Fibroblast of the conjunctiva (primary cell): ENCODE measurements around the gene ZMAT5.
"Not testable (repeated sequence)": the region's sequence is repeated elsewhere in the genome, so short reads cannot be mapped to it uniquely, and the experiment has no call there.

Experiments
- DNase-seq: peaks from one replicate; pipeline ENCODE4 v3.0.0-alpha.2; 2010; ENCODE audit warnings: low read depth

Gene ZMAT5

DNA sequence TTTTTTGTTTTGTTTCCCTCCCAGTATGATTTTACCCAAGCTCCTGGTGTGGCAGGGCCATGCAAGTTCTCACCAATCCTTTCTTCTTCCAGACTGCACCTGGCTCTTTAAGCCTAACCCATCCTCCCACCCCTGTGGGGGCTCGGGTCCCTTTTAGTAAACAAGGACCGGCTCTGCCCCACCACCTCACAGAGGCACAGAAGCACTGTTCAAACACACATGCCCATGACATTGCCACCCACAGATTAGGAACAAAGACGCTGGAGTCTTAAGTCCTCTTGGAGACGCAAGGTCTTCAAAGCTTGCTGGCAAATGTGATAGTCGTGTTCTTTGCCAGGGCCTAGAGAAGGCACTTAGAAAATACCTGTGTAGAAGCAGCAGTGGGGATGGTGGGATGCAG lies 19.2 kb upstream of the ZMAT5 start:
- DNase-seq: no peak

DNA sequence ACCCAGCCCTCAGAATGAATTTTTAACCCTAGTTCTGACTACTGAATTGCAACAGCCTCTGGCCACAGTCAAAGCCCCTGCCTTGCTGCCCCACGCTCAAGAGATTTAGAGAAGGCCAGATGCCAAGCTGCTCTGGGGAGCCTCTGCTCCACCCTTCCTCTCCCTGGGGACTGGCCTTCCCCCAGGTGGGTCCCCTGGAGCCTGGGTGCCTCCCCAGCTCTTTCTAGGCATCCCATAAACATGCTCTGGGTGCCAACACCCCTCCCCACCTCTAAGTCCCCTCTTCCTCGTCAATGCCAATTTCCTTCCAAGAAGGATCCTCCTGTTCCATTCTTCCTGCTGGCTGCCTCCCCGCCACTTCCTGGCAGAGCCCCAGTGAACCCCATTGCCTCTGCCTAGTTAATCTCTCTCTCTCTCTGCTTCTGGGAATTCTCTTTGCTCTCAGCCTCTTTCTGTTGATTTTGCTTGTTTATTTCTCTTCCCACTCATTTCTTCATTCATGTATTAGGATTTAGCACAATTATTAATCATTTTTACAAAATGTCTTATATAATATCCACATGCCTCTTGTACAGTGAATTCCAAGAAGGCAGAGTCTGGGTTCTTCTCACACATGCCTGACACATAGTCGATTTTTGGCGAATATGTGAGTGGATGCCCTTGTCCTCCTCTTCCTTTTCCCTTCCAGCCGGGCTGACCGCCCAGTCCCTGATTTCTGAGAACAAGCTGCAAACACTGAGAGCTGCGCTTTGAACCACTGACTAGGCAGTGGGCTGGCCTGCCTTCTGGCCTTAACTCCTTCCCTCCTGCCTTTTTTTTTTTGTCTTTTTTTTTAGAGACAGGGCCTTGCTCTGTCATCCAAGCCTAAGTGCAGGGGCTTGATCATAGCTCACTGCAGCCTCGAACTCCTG lies 17.9 kb upstream of the ZMAT5 start:
- DNase-seq: no peak

DNA sequence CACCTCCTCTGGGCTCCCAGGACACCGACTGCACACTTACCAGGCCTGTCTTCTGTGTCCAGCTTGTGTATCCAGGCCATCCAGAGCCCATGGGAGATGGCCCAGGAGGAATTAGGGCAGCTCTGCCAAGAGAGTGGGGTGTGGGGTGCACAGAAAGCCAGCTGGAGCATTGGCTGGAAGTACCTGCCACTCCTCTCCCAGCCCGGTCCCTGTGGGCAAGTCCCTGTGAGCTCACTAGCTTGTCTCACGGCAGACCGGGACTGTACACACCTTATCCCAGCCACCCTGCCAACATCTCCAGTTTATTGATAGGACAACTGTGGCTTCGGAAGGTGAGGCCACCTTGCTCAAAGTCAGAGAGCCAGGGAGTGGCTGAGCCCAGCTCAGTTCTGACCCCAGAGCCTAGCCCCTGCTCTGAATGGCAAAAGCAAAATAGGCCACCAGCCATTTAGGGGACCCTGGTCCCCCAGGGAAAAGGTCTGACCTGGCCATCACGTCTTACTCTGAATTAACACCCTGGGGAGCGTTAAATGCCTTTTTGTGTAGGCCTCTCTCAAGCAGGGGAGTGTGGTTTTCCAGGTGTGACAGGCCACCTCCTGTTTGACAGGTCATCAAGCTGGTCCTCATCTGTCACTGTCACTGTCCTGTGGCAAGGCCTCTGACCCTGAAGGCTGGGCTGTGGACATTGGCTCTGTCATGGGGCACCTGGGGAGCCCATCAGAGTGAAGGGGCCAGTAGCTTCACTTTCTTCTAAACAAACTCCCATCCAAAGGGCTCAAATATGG lies 15.4 kb upstream of the ZMAT5 start:
- no peak for DNase-seq

DNA sequence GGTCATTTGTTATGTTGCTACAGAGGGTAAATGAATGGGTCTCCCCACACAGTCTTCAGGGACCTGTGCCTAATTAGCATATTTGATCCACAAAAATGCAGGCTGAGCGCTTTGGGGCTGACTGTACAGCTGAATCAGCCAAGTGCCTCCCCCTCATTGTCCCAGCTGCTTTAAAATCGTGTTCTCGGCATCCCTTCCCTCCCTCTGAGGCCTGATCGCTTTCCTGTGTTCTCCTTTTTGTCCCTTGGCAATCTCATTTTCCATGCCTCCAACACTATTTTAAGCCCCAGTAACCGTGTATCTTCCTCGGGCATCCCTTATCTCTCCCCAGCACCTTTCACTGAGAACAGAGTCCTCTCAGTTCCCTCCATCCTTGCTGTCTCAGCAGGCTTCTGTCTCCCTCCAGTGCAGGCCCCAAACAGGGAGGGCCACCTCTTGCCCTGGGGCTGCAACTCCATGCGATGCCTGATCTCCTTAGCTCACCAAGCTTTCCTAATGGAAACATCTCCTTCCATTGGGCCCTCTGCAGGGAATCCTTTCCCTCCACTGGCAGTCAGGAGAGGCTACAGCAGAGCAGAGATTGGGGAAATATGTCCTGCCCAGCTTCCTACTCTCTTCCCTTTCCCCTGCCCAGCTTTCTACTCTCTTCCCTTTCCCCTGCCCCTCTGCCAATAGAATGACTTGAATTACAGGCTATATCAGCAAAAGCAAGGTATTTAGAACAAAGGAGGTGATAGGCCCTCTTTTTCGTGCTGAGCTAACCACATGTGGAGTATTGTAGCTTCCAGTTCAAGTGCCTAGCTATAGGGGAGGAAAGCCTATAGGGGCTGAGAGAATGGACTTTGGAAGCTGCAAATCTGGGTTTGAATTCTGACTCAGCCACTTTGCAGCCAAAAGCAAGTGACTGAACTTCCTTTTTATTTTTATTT lies 14.2 kb upstream of the ZMAT5 start:
- peak; percentile 66 for DNase-seq

DNA sequence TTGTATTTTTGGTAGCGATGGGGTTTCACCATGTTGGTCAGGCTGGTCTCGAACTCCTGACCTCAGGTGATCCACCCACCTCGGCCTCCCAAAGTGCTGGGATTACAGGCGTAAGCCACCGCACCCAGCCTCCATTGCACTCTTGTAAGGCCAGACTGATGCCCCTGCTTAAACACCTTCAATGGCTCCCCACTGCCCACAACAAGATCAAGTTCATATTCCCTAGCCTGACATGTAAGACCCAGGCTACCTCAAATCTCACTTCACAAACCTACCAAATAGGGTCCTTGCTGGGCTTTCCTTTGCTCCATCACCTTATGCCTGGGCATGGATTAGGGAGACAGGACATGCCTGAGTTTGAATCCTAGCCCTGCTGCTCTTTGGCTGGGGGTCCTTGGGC lies 13.4 kb upstream of the ZMAT5 start:
- DNase-seq: no peak

DNA sequence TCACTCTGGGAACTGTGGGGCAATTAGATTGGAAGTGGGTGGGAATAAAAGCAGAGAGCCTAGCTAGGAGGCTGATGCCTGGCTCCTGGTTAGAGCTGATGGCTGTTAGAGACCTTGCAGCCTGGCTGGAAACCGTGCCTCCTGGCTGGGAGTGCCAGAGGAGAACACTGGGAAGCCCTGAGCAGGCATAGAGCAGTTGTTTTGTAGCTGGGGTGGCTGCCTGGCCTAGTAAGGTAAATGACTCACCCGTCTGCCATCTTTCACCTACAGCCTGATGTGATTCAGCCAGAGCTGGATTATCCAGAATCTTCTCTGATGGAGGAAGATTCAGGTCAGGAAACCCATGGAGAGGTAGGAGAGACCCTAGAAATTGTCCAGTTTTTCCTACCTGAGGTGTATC lies 6.4 kb upstream of the ZMAT5 start:
- no peak for DNase-seq

DNA sequence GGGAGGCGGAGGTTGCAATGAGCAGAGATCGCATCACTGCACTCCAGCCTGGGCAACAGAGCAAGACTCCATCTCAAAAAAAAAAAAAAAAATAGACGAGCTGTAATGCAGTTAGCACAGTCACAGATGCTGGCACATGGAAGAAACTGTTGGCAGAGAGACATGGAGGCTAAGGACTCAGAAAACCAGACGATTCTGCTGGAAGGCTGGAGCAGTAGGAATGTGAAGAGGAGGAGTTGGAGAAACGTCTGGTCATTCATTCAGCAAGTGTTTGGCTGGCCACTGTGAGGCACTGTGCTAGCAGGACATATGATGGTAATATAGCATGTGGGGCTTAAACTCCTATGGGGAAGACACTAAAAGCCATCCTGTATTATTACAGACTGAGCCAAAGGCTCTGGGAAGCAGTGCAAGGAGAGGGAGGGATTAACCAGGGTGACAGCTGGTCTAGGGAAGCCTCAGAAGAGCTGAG lies 5.4 kb upstream of the ZMAT5 start:
- DNase-seq: peak; percentile 69

DNA sequence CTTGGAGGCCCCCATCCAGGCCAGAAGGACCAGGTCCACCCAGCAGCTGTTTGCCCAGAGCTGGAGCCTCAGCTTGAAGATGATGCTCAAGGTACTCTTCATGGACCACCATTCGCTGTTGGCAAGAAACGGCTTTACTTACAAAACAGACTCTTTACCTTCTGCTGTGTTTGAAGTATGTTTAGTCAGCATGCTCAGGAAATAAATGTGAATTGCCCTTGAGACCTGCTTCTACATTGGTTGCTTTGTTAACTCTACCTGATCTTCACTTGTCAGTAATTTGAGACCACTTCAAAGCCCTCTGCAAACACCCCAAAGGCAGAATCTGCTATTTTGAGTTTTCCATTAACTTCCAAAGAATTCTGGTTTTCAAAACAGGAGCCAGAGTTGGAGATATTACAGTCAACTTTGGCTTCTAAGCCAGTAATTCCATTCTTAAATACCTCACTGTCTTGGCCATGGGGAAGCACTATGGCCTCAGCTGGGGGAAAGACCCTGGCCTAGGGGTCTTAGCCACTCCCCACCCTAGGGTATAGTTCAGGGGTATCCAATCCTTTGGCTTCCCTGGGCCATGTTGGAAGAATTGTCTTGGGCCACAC lies 3.0 kb upstream of the ZMAT5 start:
- no peak for DNase-seq

DNA sequence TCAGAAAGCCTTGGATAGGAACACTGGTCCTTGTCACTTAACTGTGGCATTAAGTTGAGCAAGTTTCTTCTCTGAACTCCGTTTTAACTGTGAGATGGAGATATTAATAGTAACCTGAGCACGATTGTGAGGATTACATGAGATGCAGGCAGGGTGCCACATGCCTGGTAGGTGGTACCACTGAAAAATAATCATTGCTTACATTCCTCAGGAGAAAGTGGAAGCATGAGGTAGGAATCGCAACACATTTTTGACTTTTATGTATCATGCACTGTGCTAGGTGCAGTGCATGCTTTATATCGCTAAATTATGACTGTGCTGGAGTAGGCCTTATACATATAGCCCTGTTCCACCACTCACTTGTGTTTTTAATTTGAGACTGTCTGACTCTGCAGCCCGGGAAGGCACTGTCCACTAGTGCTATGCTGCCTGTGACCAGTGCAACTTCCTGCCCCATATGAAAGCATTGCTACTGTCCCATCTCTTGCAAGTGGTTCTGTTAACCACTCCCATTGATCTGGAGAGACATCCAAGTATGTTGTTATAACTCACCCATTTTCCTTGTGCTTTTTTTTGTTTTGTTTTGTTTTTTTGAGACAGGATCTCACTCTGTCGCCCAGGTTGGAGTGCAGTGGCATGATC lies 1.4 kb upstream of the ZMAT5 start:
- no peak for DNase-seq

DNA sequence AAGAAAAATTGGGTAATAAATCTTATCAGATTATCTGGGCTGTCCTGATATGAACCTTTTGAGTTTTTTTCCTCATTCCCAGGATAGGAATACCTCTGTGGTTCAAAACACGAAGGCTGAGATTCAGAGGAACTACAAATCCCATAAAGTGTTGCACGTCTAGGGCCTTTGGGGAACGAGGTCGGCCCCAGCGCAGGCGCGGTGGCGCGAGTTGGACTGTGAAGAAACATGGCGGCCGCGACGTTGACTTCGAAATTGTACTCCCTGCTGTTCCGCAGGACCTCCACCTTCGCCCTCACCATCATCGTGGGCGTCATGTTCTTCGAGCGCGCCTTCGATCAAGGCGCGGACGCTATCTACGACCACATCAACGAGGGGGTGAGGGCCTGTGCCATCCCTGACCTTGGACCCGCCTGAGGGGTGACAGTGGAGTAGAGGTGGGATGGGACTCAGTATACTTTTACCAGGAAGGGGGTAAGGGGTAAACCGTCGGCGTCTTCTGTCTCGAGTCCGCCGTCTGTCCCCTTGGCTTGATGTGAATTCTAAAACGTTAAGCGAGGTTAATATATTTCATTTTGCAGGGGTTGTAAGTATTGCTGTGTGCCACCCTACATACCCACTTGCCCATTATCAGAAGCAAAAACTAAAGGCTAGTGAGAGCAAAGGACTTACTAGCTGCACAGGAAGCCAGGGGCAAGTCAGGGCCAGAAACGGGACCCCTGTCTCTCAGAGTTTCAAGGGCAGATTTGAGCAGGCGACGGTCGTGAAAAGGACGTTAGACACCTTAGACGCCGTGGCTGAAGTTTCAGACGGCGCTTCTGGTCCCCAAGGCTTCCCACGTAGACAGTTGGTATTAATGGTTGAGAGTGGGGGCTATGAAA lies 604 bp upstream of the ZMAT5 start, which contains the start of gene UQCR10:
Gene UQCR10, plus strand, starts transcription at position 199 of the 881 bp plus-strand sequence. Its CDS starts 30 bp downstream, at position 229.
- peak; percentile 82 for DNase-seq

DNA sequence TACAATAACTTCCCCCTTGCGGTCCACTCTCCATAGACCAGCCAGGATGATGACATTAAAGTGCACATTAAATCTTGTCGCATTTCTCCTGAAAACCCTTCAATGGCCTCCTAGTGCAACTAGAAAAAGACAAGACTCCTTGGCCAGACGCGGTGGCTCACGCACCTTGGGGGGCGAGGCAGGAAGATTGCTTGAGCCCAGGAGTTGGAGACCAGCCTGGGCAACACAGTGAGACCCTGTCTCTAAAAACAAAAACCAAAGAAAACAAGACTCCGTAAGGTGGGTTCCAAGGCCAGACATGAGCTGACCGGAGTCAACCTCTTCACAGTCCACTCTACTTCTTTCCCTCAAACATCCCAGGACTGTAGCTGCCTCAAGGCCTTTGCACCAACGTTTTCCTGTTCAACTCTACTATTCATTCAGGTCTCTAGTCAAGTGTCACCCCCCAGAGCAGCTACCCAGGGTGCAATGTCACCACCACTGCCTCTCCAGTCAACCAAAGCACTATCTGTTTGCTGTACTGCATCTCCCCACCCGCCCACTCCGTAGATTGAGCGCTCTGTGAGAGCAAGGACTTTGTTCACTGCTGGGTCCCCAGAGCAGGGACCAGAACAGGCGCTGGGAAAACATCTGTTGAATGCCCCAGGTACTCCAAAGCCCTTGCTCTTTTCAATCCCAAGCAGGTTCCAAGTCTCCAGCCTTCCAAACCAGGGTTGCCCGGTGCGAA lies 739 bp downstream of the ZMAT5 start:
- DNase-seq: no peak

DNA sequence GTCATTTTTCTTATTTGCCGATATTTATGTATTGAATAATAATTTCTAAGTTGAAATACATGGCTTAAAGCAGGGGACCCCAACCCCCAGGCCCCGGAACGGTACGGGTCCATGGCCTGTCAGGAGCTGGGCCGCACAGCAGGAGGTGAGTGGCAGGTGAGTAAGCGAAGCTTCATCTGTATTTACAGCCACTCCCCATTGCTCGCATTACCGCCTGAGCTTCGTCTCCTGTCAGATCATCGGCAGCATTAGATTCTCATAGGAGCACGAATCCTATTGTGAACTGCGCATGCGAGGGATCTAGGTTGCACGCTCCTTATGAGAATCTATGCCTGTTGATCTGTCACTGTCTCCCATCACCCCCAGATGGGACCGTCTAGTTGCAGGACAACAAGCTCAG lies 4.5 kb downstream of the ZMAT5 start:
- no peak for DNase-seq

DNA sequence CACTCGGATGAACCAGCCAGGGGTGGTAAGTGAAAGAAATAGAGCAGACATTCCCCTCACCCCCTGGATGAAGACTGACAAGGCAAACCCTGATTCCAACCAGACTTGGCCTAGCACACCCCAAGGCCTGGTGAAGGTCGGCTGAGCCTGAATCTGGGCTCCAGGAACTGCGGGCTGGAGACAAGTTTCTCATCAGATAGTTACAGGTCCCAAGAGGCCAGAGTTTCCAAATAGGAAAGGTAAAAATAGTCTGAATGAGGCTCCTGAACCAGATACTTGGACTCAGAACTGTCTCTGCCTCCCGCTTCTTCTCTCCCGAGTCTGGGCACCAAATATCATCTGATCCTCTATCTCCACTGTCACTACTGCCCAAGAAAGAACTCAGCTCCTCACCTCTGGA lies 7.8 kb downstream of the ZMAT5 start:
- no peak for DNase-seq

DNA sequence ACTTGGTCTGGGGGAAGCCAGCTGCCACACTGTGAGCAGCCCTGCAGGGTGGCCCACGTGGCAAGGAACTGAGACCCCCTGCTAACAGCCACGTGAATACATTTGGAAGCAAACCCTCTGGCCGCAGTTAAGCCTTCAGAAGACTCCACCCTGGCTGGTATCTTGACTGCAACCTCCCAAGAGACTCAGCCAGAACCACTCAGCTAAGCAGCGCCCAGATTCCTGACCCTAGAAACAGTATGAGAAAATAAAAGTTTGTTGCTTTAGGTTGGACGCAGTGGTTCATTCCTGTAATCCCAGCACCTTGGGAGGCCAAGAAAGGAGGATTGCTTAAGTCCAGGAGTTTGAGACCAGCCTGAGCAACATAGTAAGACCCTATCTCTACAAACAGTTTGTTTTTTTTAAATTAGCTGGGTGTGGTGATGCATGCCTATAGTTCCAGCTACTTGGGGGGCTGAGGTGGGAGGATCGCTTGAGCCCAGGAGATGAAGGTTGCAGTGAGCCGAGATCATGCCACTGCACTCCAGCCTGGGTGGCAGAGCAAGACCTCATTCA lies 8.7 kb downstream of the ZMAT5 start:
- DNase-seq: no peak

DNA sequence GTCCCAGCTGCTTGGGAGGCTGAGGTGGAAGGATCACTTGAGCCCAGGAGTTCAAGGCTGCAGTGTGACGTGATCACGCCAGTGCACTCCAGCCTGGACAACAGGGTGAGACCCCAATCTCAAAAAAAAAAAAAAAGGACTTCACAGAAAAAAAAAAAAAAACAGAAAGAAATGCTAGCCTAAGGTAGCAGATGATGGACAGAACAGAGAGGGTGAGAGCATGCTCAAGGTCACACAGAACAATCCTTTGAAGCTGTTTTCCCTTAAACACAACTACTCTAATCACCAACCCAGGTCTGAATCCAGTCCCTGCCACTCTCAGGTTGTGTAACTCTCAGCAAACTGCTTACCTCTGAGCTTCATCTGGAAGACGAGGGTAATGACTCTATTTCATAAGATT lies 9.7 kb downstream of the ZMAT5 start:
- no peak for DNase-seq

DNA sequence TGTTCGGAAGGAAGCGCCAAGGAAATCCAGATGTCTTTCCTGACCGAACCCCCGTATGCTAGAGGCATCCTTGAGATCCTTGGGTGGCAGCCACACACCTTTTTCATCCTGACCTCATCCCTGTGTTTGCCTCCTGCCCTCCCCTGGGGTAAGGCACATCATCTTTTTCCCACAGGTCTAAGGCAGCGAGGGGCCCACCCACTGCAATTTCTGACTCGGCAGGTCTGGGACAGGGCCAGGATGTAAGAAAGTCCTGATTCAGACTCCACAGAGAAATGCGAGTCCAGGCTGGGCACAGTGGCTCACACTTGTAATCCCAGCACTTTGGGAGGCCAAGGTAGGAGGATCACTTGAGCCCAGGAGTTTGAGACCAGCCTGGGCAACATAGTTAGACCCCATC lies 10.5 kb downstream of the ZMAT5 start:
- no peak for DNase-seq

DNA sequence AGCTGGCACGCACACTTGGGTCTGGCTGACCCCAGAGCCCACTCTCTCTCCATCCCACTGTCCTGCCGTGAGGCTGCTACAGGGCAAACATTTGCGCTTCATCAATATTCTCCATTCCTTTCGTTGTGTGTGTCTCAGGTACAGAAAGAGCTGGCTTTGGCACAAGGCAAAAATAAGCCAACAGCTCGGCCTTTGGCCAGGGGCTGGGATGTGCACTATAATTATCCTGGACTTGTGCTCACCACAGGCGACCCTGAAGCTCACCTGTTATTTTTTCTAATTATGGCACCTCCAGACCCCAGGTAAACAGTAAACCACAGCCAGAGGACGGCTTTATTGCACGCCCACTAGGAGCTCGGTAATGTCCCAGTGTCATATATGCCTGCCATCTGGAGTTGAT lies 10.9 kb downstream of the ZMAT5 start:
- DNase-seq: no peak

DNA sequence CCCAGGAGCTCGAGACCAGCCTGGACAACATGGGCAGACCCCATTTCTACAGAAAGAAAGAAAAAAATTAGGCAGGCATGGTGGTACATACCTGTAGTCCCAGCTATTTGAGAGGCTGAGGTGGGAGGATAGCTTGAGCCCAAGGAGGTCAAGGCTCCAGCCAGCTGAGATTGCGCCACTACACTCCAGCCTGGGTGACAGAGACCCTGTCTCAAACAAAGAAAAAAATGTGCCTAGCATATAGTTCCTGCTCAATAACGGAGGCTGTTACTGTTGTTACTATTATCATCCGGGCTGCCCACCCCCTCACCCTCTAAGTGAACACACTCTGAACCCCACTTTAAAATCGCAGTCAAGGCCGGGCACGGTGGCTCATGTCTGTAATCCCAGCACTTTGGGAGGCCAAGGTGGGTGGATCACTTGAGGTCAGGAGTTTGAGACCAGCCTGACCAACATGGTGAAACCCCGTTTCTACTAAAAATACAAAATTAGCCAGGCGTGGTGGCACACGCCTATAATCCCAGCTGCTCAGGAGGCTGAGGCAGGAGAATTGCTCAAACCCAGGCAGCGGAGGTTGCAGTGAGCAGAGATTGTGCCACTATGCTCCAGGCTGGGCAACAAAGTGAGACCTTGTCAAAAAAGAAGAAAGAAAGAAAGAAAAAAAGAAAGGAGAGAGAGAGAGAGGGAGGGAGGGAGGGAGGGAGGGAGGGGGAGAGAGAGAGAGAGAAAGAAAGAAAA lies 12.0 kb downstream of the ZMAT5 start:
- DNase-seq: not testable (repeated sequence)
